ENCODE measurements around the gene TAF3. TPM values are rescaled to one million over a fixed set of nuclear protein-coding genes. Genes with fewer than 3 reads are reported as not detected.

Gene TAF3
- total RNA-seq, 1 donor: 2.2 TPM

- no peak overlapping the region for H3K4me3 ChIP-seq (ENCODE audit: low read depth, low read length)
- TF ChIP-seq CTCF (IDR thresholded peaks at IDR 0.05; ENCODE audit: insufficient read depth, low read depth, low read length): no peak
- no peak for DNase-seq (ENCODE audit: low read depth)
These were observed 13.8 kb downstream of the TAF3 start for GRCh38 chr10:7832060-7832459.

DNA sequence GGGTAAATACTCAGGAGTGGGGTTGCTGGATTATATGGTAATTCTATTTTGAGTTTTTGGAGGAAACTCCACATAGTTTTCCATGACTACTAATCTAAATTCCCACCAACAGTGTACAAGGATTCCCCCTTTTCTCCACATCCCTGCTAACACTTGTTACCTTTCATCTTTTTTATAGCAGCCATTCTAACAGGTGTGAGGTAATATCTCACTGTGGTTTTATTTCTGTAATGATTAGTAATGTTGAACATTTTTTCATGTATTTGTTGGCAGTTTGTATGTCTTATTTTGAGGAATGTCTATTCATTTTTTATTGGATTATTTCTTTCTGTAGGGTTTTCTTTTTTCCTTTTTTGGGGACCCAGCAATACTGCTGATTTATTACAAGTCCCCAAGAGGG, 14.9 kb downstream of the TAF3 start:
- TF ChIP-seq CTCF (IDR thresholded peaks at IDR 0.05; ENCODE audit: insufficient read depth, low read depth, low read length): no peak
- H3K4me3 ChIP-seq (ENCODE audit: low read depth, low read length): no peak overlapping the region
- no peak for DNase-seq (ENCODE audit: low read depth)

- no peak for TF ChIP-seq CTCF (IDR thresholded peaks at IDR 0.05; ENCODE audit: insufficient read depth, low read depth, low read length)
- no peak for DNase-seq (ENCODE audit: low read depth)
- no peak overlapping the region for H3K4me3 ChIP-seq (ENCODE audit: low read depth, low read length)
These were observed 16.0 kb downstream of the TAF3 start for GRCh38 chr10:7834262-7834661.

DNA sequence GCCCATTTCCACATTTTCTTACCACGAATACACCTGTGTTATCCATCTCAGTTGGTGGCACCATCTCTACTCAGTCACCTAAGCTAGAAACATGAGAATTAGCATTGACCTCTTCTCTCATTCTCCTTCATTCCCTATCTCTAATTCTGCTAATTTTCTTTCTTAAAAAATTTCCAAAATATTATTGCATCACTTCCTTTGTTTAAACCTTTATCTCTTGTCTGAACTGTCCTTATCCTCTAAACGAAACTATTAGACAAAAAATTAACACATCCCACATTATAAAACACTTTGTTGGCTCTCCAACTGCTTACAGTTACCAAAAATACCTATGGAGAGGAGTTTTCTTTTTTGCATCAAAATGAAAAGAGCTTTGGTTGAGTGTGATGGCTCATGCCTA, 18.3 kb downstream of the TAF3 start:
- TF ChIP-seq CTCF (IDR thresholded peaks at IDR 0.05; ENCODE audit: insufficient read depth, low read depth, low read length): no peak
- no peak overlapping the region for H3K4me3 ChIP-seq (ENCODE audit: low read depth, low read length)
- DNase-seq (ENCODE audit: low read depth): no peak

DNA sequence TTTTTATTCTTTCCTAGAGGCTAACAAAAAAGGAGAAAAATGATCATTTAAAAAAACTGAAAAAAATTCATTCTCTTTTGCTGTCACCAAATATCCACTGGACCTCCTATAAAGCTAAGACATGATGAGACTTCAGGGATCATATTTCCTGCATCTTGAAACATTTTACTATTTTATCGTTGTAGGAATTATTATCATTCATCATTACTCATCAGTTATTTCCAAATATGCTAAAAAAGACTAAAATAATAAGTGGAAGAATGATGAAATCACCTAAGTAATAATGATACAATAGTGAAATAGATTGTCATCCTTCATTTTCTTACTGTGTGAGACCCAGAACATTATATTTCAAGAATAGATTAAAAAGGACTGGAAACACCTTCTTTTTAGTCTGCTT, 28.3 kb downstream of the TAF3 start:
- no peak for DNase-seq (ENCODE audit: low read depth)
- H3K4me3 ChIP-seq (ENCODE audit: low read depth, low read length): no peak overlapping the region

GRCh38 chr10:7853226-7853842, 35.0 kb downstream of the TAF3 start:
- no peak overlapping the region for H3K4me3 ChIP-seq (ENCODE audit: low read depth, low read length)
- DNase-seq (ENCODE audit: low read depth): no peak
- no peak for TF ChIP-seq CTCF (IDR thresholded peaks at IDR 0.05; ENCODE audit: insufficient read depth, low read depth, low read length)

More for the DNA sequence above, 28.3 kb downstream of the TAF3 start:
- TF ChIP-seq CTCF (IDR thresholded peaks at IDR 0.05; ENCODE audit: insufficient read depth, low read depth, low read length): no peak

DNA sequence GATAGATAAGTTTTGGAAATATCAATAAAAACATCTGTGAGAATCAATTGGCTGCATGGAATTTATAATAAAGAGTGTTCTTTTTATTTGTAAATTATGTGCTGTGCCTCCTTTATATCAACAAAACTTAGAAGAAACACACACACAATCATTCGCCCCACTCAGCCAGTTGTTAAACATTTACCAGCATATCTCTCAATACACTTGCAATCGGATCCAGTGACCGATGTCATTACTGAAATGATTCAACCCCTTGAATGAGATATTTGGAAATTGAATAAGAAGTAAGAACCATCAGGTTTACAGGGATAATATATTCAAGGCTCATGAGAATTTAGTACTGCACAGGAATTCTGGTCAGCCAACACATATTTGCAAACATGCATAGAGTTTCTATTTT, 35.6 kb downstream of the TAF3 start:
- TF ChIP-seq CTCF (IDR thresholded peaks at IDR 0.05; ENCODE audit: insufficient read depth, low read depth, low read length): no peak
- no peak for DNase-seq (ENCODE audit: low read depth)
- no peak overlapping the region for H3K4me3 ChIP-seq (ENCODE audit: low read depth, low read length)

Measured in fibroblast of villous mesenchyme (primary cell).